ENCODE data around the gene HRH2.

DNA sequence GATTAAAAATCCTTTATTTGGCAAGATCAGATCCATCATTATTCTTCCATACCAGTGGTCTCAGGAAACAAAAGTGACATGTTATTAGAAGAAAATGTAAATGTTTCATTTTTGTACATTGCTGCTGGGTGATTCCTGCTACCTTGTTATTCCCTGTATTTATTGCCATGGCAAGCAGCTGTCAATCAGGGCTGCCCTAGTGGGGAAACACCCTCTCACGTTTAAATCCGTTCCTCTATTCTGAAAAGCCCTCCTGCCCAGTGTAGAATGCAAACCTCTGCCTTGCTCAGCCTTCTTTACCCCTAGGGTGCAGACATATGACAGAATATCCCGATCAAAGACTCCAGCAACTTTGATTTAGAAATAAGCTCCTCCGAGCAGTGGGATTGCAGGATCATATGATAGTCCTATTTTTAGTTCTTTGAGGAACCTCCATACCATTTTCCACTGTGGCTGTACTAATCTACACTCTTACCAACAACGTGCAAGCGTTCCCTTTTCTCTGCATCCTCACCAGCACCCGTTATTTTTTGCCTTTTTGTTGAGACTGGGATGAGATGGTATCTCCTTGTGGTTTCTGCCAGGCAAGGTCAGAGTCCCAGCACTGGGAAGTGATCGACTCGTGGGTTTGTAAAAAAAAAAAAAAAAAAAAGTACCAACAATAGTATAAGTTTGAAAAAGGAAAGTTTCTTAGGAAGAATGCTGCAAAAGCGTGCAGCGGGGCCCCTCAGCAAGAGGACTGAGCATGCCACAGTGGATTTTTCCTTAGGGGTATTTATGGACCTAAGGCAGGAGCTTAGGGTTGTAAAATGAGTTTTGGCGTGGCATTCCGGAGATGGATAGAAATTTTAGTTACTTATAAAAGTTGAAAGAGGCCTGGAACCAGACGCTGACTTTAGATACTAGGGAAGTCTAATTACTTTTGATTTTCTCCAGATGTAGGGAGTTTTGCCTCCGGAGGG lies 66.7 kb downstream of the HRH2 start:
- TF ChIP-seq, protein P1, sequence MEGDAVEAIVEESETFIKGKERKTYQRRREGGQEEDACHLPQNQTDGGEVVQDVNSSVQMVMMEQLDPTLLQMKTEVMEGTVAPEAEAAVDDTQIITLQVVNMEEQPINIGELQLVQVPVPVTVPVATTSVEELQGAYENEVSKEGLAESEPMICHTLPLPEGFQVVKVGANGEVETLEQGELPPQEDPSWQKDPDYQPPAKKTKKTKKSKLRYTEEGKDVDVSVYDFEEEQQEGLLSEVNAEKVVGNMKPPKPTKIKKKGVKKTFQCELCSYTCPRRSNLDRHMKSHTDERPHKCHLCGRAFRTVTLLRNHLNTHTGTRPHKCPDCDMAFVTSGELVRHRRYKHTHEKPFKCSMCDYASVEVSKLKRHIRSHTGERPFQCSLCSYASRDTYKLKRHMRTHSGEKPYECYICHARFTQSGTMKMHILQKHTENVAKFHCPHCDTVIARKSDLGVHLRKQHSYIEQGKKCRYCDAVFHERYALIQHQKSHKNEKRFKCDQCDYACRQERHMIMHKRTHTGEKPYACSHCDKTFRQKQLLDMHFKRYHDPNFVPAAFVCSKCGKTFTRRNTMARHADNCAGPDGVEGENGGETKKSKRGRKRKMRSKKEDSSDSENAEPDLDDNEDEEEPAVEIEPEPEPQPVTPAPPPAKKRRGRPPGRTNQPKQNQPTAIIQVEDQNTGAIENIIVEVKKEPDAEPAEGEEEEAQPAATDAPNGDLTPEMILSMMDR (IDR thresholded peaks at IDR 0.05): no peak
- TF ChIP-seq POLR2A (IDR thresholded peaks at IDR 0.05): no peak

All from stomach (tissue), 4 donors.